Measurements from ENCODE around the gene CST4. TPM values are rescaled to one million over a fixed set of nuclear protein-coding genes. Genes with fewer than 3 reads are reported as not detected.

CST4 gene
- total and polyA plus RNA-seq, 8 donors: not detected

Other genes starting within 250 kb of the CST4 start
- gene CSTL1, start 249.4 kb downstream of the CST4 start, total RNA-seq: not detected
- gene CSTL1, start 249.4 kb downstream of the CST4 start, polyA plus RNA-seq: not detected
- not detected for gene CST11, start 236.2 kb downstream of the CST4 start, total RNA-seq
- gene CST11, start 236.2 kb downstream of the CST4 start, polyA plus RNA-seq: not detected
- gene CST8, start 197.9 kb downstream of the CST4 start, total RNA-seq: not detected
- not detected for gene CST8, start 197.9 kb downstream of the CST4 start, polyA plus RNA-seq
- not detected for gene CST9L, start 120.6 kb downstream of the CST4 start, total RNA-seq
- gene CST9L, start 120.6 kb downstream of the CST4 start, polyA plus RNA-seq: not detected
- gene CST9, start 83.1 kb downstream of the CST4 start, total RNA-seq: not detected
- not detected for gene CST9, start 83.1 kb downstream of the CST4 start, polyA plus RNA-seq
- 100 to 1,000 TPM; 232 to 445 (median 264) TPM for gene CST3, start 51.1 kb downstream of the CST4 start, total RNA-seq
- gene CST3, start 51.1 kb downstream of the CST4 start, polyA plus RNA-seq: 100 to 1,000 TPM; 201 to 319 TPM
- gene CST1, start 61.9 kb upstream of the CST4 start, total RNA-seq: not detected
- under 1 TPM; 0.21 to 0.34 TPM for gene CST1, start 61.9 kb upstream of the CST4 start, polyA plus RNA-seq
- gene CST2, start 137.7 kb upstream of the CST4 start, total RNA-seq: 1 to 10 TPM in 1 of 6 donors, under 1 TPM in 1, not detected in 4; 0.28 to 2.7 TPM
- 1 to 10 TPM; 2.3 to 7.5 TPM for gene CST2, start 137.7 kb upstream of the CST4 start, polyA plus RNA-seq
- gene CST5, start 190.7 kb upstream of the CST4 start, total RNA-seq: under 1 TPM in 3 of 6 donors, not detected in 3; 0.23 to 0.63 (median 0.37) TPM
- gene CST5, start 190.7 kb upstream of the CST4 start, polyA plus RNA-seq: under 1 TPM; 0.46 to 0.61 TPM